ENCODE measurements around the gene PDP2.
A peak's percentile ranks its signal among the peaks of the same experiment; 100 is the strongest.

The PDP2 gene

GRCh38 chr16:66880288-66881013 lies at the start of gene PDP2:
PDP2 (plus strand) TSS chr16:66880515; CDS start chr16:66884285, 3,770 bp downstream.
- DNase-seq (ENCODE audit: low read depth in 2 of 2) = peak; percentile 79 to 82

DNA sequence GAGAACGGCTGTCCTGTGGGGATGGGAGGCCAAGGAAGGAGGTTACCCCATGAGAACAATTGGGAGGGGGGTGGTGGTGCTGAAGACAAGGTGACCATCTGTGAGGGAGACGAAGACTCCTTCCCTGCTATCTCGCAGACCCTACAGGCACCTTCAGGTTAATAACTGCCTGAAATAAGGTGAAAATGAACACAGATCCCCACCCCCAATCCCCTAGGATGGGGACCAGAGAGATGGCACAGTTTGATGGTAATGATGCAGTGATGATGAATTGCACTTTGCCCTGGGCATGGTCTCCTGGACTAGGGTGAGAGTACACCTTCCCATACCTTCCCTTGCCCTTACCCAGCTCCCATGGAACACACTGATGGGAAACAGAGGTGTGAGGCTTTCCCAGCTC lies 48.1 kb upstream of the PDP2 start:
- DNase-seq (ENCODE audit: low read depth in 2 of 2) = no peak

DNA sequence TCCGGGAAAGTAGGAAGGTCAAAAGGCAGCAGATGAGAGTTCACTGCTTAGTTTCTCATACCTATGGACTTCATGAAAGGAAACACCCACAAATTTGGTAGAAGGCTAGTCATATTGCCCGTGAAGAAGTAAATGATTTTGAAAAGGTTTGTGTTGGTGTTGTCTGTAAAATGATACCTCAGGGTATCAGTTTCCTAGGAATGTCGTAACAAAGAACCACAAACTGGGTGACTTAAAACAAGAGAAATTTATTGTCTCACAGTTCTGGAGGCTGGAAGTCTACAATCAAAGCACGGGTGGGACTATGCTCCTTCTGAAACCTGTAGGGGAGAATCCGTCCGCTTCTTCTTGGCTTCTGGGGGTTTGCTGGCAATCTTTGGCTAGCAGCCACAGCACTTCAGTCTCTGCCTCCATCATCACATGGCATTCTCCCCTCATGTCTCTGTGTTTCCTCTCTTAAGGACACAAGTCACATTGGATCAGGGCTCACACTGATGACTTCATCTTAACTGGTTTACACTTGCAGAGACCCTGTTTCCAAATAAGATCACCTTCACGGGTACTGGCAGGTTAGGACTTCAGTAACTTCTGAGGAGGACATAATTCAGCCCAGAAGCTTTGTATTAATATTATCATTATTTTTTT lies 47.5 kb upstream of the PDP2 start:
- no peak for DNase-seq (ENCODE audit: low read depth in 2 of 2)

- no peak for DNase-seq (ENCODE audit: low read depth in 2 of 2)
Measured at GRCh38 chr16:66834746-66835145, 45.6 kb upstream of the PDP2 start.

GRCh38 chr16:66840883-66841282 lies 39.4 kb upstream of the PDP2 start:
- DNase-seq (ENCODE audit: low read depth in 2 of 2) = no peak

DNA sequence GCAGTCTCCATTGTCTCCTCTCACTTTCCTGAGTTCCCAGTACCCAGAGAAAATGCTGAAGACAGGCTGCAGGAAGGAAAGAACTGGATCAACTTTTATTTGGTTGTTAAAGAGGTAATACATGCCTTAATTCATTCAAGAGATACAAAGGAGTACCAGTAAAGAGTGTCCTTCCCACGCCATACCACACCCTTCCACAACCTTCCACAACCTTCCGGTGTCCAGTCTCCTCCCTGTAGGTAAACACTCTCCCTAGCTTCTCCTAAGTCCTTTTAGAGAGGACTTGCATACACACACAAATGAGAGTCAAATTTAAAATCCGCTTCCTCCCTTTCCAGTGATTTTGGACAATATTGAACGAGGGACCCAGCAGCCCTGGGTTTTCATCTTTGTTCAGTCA lies 38.9 kb upstream of the PDP2 start:
- DNase-seq (ENCODE audit: low read depth in 2 of 2) = no peak

GRCh38 chr16:66842765-66843164 lies 37.5 kb upstream of the PDP2 start:
- DNase-seq (ENCODE audit: low read depth in 2 of 2) = no peak

GRCh38 chr16:66843191-66843590 lies 37.1 kb upstream of the PDP2 start:
- DNase-seq (ENCODE audit: low read depth in 2 of 2) = no peak

- no peak for DNase-seq (ENCODE audit: low read depth in 2 of 2)
Measured at GRCh38 chr16:66844009-66844341, 36.3 kb upstream of the PDP2 start.

GRCh38 chr16:66844342-66845079 lies 35.8 kb upstream of the PDP2 start, which contains the start of gene CA7:
CA7 (plus strand) TSS chr16:66844414; CDS start chr16:66844488, 74 bp downstream.
- no peak for DNase-seq (ENCODE audit: low read depth in 2 of 2)

- DNase-seq (ENCODE audit: low read depth in 2 of 2) = no peak
Measured at GRCh38 chr16:66845080-66845410, 35.3 kb upstream of the PDP2 start.

DNA sequence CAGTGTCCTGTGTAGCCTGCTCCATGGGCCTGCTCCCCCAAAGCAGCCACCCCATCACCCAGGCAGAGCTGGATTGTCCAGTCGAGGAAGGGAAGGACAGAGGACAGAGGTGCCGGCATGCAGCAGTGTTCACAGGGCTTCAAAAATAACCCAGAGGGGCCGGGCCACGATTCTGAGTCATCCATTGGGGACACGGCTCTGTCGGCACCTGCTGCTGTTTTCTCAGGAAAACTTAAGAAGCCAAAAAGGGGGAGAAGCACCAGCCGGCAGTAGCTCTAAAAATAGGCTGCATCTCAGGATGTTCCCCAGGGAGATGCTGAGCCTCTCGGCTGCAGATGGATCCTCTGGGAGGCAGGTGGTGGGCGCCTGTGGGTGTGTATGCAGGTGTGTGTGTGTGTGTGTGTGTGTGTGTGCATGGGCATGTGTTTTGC lies 34.5 kb upstream of the PDP2 start:
- DNase-seq (ENCODE audit: low read depth in 2 of 2) = no peak

DNA sequence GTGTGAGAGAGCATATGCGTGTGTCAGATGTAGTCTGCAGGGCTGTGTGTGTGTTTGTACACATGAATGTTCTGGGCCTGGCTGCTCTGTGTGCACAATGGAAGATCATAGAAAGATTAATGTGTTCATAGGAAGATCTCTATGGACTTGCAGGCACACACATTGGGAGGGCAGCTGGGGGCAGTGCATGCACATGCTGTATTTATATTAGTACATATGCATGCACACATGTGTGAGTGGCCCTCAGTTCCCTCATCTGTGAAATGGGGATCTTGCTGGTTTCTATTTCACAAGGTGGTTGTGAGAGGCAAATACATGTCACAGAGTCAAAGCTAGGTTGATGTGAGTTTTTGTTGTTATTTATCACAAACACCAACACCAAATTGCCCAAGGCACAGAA lies 34.0 kb upstream of the PDP2 start:
- no peak for DNase-seq (ENCODE audit: low read depth in 2 of 2)

- DNase-seq (ENCODE audit: low read depth in 2 of 2) = no peak
Measured at GRCh38 chr16:66846831-66847230, 33.5 kb upstream of the PDP2 start.

DNA sequence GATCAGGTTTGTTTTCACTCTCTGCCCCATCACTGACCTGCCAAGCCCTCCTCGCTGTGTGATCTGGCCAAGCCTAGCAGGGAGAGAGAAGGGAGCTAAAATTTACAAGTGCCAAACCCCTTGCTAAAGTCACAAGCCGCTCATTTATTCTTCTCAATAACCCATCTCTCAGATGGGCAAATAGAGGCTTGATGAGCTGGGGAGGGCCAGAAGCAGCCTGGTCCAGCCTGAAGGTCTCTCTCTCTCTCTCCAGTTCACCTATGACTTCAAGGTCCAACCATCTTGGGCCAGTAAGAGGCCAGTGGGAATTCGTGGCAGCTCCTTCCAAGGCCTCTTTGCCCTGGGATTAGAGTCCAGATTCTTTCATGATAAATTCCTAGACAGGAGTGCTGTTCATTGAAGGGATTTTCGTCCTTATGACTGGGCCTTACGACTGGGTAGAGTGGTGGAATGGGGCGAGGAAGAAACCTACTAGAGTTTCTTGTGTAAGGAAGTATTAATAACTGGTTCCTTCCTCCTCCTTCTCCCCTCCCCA lies 32.7 kb upstream of the PDP2 start:
- no peak for DNase-seq (ENCODE audit: low read depth in 2 of 2)

- no peak for DNase-seq (ENCODE audit: low read depth in 2 of 2)
Measured at GRCh38 chr16:66848172-66848571, 32.1 kb upstream of the PDP2 start.

DNA sequence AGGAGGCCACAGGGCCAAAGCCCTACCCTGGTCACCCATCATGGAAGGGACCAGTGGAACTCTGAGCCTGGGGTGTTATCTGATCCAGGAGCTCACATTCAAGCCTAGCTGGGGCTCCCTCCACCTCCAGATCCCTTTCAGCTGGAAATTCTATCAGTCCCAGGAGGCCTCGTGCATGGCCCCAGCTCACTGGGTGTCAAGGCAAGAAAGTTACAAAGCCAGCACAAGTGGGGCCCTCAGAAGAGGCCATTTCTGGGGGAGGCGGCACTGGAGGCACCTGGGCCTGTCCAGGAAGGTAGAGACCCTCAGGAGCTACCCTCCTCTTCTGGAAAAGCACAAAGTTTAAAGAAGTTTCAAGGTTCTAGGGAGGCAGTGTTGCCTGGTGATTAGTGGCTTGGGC lies 31.3 kb upstream of the PDP2 start:
- no peak for DNase-seq (ENCODE audit: low read depth in 2 of 2)

DNA sequence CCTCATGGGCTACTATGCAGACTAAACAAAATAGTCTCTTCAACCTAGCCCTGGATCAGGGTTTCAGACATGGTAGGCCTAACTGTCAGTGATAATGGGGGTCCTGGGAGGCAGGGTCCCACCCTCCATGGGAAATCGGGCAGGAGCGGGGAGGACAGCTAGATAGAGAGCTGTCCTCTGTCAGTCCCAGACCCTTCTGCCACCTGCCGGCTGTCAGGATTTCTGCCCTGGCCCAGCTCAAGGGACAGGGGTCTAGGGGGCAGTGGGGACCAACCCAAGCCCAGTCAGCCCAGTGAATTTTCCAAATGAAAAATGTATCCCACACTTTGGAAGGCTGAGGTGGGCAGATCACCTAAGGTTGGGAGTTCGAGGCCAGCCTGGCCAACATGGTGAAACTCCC lies 30.8 kb upstream of the PDP2 start:
- no peak for DNase-seq (ENCODE audit: low read depth in 2 of 2)

GRCh38 chr16:66850115-66850815 lies 30.1 kb upstream of the PDP2 start:
- DNase-seq (ENCODE audit: low read depth in 2 of 2) = no peak

DNA sequence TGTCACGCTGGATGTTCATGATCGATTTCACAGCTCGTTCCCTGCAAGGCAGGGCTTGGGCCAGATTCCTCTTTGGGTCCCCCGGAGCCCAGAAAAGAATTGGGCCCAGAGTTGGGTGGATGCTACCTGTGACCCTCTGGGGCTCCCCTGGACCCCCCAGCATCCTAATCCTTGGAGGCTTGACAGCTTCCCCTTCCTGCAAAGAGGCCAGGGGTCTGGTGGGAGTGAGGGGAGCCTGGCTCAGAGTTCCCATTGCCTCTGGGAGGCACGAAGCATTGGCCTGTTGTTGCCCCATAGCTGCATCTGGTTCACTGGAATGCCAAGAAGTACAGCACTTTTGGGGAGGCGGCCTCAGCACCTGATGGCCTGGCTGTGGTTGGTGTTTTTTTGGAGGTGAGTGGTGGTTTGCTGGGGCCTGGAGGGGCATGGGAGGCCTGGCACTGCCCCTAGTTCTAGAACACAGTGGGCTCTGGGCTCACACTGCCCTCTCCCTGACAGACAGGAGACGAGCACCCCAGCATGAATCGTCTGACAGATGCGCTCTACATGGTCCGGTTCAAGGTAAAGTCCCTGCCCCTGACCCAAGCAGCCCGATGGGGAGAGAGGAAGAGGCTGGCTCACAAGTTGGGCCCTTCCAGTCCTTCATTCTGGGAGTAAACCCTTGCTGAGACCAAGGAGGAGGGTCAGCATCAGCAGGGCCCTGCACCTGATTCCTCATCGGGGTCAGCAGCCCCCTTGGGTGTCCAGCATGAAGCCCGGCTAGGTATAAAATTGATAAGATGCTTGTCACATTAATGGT lies 28.9 kb upstream of the PDP2 start:
- no peak for DNase-seq (ENCODE audit: low read depth in 2 of 2)
